Endothelial cell of umbilical vein (primary cell): ENCODE results near the gene SCIN.

ENCODE experiments used
- CTCF ChIP-seq, 2 donors: IDR thresholded peaks; 1 replicate in 1 of 2; 2 replicates in 1 of 2; pipeline ENCODE4 v1.5.1; 2011; ENCODE audit warnings: low read length in 2 of 2, mild to moderate bottlenecking in 2 of 2, moderate library complexity in 2 of 2, control low read depth in 1 of 2, inconsistent platforms in 1 of 2, low read depth in 1 of 2; ENCODE audit not compliant: insufficient read depth in 1 of 2; ENCODE audit errors: extremely low read depth in 1 of 2
- EZH2 ChIP-seq: IDR thresholded peaks from 2 replicates; pipeline ENCODE4 v1.6.1; 2012; ENCODE audit warnings: borderline replicate concordance, low read depth, mild to moderate bottlenecking, moderate library complexity, low read length, inconsistent platforms; ENCODE audit not compliant: severe bottlenecking
- FOS ChIP-seq: IDR thresholded peaks from 2 replicates; pipeline ENCODE4 v1.6.1; 2011; ENCODE audit warnings: mild to moderate bottlenecking, low read length, moderate library complexity, borderline replicate concordance; ENCODE audit not compliant: insufficient read depth
- POLR2A ChIP-seq: IDR thresholded peaks from 2 replicates; pipeline ENCODE4 v1.6.1; 2012; ENCODE audit warnings: low read depth, mild to moderate bottlenecking, control low read depth, low read length

- TF ChIP-seq FOS (no peak), CTCF (IDR thresholded peaks at IDR 0.05; ENCODE audit: extremely low read depth in 1 of 2, insufficient read depth in 1 of 2, low read depth in 1 of 2, low read length in 2 of 2) (no peak), EZH2 (no peak), POLR2A (no peak)
These were observed 59.4 kb downstream of the SCIN start for GRCh38 chr7:12629816-12630512.
